Measurements from ENCODE around the gene JCAD.

The JCAD gene

DNA sequence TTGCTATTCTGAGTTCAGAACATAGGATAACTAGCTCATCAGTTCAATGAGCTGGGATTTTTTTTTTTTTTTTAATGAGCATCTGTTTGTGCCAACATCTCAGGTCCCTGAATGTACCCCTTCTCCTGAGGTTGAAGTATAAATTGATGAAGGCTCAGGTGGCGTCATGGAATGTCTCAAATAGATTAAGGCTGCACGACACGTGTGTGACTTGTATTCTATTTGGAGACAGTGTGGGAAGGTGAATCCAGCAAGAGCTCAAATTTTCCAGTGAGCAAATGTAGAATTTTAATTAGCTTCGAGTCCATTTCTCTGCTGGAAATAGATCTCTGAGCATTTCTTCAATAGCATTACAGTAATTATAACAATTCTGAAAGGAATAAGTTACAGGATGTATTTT is 37.2 kb upstream of the JCAD start:
- Histone ChIP-seq H3K9me3 (ENCODE audit: insufficient read depth, low read depth, low read length) (no peaks in the 10 kb centered on the region), H3K4me3 (ENCODE audit: low read length, poor library complexity, severe bottlenecking) (no peak overlapping the region), H3K4me1 (ENCODE audit: insufficient read depth, low read length, poor library complexity, severe bottlenecking) (no peaks in the 10 kb centered on the region)

DNA sequence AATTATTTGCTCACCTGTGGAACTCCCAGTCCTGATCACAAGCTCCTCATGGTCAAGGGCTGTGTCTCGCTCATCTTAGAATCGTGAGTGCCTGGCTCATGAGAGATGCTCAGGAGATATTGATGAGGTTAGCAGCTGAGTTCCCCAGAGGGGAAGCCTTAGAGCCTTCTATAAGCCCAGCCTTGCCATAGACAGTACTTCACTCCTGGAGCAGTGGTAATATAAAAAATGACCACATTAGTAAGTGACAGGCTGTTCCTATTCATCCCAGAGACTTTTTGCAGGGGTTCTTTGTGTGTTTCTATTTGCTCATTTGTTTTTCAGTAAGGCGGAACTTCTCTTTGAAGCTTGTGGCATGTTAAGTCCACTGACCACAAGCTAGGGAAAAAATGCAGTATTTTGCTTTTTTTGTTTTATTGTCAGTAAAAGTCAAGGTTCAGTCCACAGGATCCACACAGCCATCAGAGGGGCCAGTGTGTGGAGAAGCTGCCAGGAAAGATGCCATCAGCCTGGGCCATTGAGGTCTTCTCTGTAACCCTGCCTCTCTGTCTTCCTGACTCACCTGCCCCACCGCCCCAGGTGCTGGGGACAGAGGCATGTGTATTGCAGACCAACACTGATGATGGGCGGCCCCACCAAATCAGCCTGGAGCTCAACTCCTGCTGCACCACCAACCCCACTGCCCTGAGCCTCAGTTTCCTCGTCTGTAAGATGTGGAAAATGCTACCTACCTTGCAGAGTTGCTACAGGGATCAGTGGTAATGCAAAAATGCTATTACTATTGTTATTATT is 36.4 kb upstream of the JCAD start:
- H3K4me1 ChIP-seq (ENCODE audit: insufficient read depth, low read length, poor library complexity, severe bottlenecking) = no peaks in the 10 kb centered on the region
- H3F3A ChIP-seq (ENCODE audit: low read depth) = no peaks in the 10 kb centered on the region
- H2AFZ ChIP-seq (ENCODE audit: low read length) = no peak overlapping the region
- no peaks in the 10 kb centered on the region for H3K9me2 ChIP-seq (replicated peaks; ENCODE audit: low read depth, low read length)
- H3K4me2 ChIP-seq (ENCODE audit: low read depth, low read length, poor library complexity, severe bottlenecking) = no peak overlapping the region
- H3K79me2 ChIP-seq (ENCODE audit: insufficient read depth, low read length) = no peaks in the 10 kb centered on the region
- H3K9ac ChIP-seq (ENCODE audit: low read depth, low read length, poor library complexity, severe bottlenecking) = no peak overlapping the region
- TF ChIP-seq EZH2phosphoT487 (IDR thresholded peaks at IDR 0.05; ENCODE audit: borderline replicate concordance) = no peak
- TF ChIP-seq, protein P1, sequence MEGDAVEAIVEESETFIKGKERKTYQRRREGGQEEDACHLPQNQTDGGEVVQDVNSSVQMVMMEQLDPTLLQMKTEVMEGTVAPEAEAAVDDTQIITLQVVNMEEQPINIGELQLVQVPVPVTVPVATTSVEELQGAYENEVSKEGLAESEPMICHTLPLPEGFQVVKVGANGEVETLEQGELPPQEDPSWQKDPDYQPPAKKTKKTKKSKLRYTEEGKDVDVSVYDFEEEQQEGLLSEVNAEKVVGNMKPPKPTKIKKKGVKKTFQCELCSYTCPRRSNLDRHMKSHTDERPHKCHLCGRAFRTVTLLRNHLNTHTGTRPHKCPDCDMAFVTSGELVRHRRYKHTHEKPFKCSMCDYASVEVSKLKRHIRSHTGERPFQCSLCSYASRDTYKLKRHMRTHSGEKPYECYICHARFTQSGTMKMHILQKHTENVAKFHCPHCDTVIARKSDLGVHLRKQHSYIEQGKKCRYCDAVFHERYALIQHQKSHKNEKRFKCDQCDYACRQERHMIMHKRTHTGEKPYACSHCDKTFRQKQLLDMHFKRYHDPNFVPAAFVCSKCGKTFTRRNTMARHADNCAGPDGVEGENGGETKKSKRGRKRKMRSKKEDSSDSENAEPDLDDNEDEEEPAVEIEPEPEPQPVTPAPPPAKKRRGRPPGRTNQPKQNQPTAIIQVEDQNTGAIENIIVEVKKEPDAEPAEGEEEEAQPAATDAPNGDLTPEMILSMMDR (conservative IDR thresholded peaks at IDR 0.05; ENCODE audit: low read length) = no peak
- no peaks in the 10 kb centered on the region for H3K36me3 ChIP-seq (ENCODE audit: insufficient read depth, low read length)
- no peak overlapping the region for H3K4me3 ChIP-seq (ENCODE audit: low read length, poor library complexity, severe bottlenecking)
- no peaks in the 10 kb centered on the region for H4K20me1 ChIP-seq (ENCODE audit: insufficient read depth, low read length, poor library complexity, severe bottlenecking)
- no peaks in the 10 kb centered on the region for H3K9me3 ChIP-seq (ENCODE audit: insufficient read depth, low read depth, low read length)
- no peaks in the 10 kb centered on the region for H3K27me3 ChIP-seq (ENCODE audit: insufficient read depth, low read length, poor library complexity, severe bottlenecking)

More for the DNA sequence above, 37.2 kb upstream of the JCAD start:
- Histone ChIP-seq H3K9me2 (replicated peaks; ENCODE audit: low read depth, low read length) (no peaks in the 10 kb centered on the region), H3K27me3 (ENCODE audit: insufficient read depth, low read length, poor library complexity, severe bottlenecking) (no peaks in the 10 kb centered on the region), H3K4me2 (ENCODE audit: low read depth, low read length, poor library complexity, severe bottlenecking) (no peak overlapping the region), H4K20me1 (ENCODE audit: insufficient read depth, low read length, poor library complexity, severe bottlenecking) (no peaks in the 10 kb centered on the region), H3K9ac (ENCODE audit: low read depth, low read length, poor library complexity, severe bottlenecking) (no peak overlapping the region), H2AFZ (ENCODE audit: low read length) (no peak overlapping the region), H3K36me3 (ENCODE audit: insufficient read depth, low read length) (no peaks in the 10 kb centered on the region), H3K79me2 (ENCODE audit: insufficient read depth, low read length) (no peaks in the 10 kb centered on the region), H3F3A (ENCODE audit: low read depth) (no peaks in the 10 kb centered on the region)
- TF ChIP-seq, protein P1 (conservative IDR thresholded peaks at IDR 0.05; ENCODE audit: low read length) = no peak
- no peak for TF ChIP-seq EZH2phosphoT487 (IDR thresholded peaks at IDR 0.05; ENCODE audit: borderline replicate concordance)

GRCh38 chr10:30094601-30095000 is 35.2 kb upstream of the JCAD start:
- Histone ChIP-seq H3K9ac (ENCODE audit: low read depth, low read length, poor library complexity, severe bottlenecking) (no peak overlapping the region), H3K27me3 (ENCODE audit: insufficient read depth, low read length, poor library complexity, severe bottlenecking) (no peaks in the 10 kb centered on the region), H3K4me2 (ENCODE audit: low read depth, low read length, poor library complexity, severe bottlenecking) (no peak overlapping the region), H3F3A (ENCODE audit: low read depth) (no peaks in the 10 kb centered on the region), H3K36me3 (ENCODE audit: insufficient read depth, low read length) (no peaks in the 10 kb centered on the region), H3K4me3 (ENCODE audit: low read length, poor library complexity, severe bottlenecking) (no peak overlapping the region), H4K20me1 (ENCODE audit: insufficient read depth, low read length, poor library complexity, severe bottlenecking) (no peaks in the 10 kb centered on the region), H3K4me1 (ENCODE audit: insufficient read depth, low read length, poor library complexity, severe bottlenecking) (no peaks in the 10 kb centered on the region), H3K9me3 (ENCODE audit: insufficient read depth, low read depth, low read length) (no peaks in the 10 kb centered on the region), H3K9me2 (replicated peaks; ENCODE audit: low read depth, low read length) (no peaks in the 10 kb centered on the region), H3K79me2 (ENCODE audit: insufficient read depth, low read length) (no peaks in the 10 kb centered on the region), H2AFZ (ENCODE audit: low read length) (no peak overlapping the region)
- TF ChIP-seq, protein P1 (conservative IDR thresholded peaks at IDR 0.05; ENCODE audit: low read length) = no peak
- TF ChIP-seq EZH2phosphoT487 (IDR thresholded peaks at IDR 0.05; ENCODE audit: borderline replicate concordance) = no peak
